K562 (cell line): Measurements from ENCODE around the gene SIRT3. TPM values are rescaled to one million over a fixed set of nuclear protein-coding genes. Genes with fewer than 3 reads are reported as not detected.
A peak's percentile ranks its signal among the peaks of the same experiment; 100 is the strongest.

Source experiments
- BRD4 ChIP-seq: fragments of 200-600 bp; sonication (generic); IDR thresholded peaks from 2 replicates; pipeline ENCODE4 v1.6.1; 2017; ENCODE audit warnings: inconsistent platforms
- ELF1 ChIP-seq: fragments of 200-800 bp; sonication (Bioruptor generic); IDR thresholded peaks from 2 replicates; pipeline ENCODE4 v1.6.1; 2016; ENCODE audit warnings: missing genetic modification characterization, missing compliant biosample characterization
- ELK1 ChIP-seq: sonication (generic); formaldehyde crosslinking; IDR thresholded peaks from 2 replicates; pipeline ENCODE4 v1.8.1; 2022; ENCODE audit warnings: missing genetic modification reagents
- GATAD2B ChIP-seq: fragments of 450-650 bp; IDR thresholded peaks from 2 replicates; pipeline ENCODE4 v1.6.1; 2017; ENCODE audit warnings: mild to moderate bottlenecking, borderline replicate concordance
- GTF2A2 ChIP-seq: IDR thresholded peaks from 2 replicates; pipeline ENCODE4 v1.6.1; 2016; ENCODE audit warnings: mild to moderate bottlenecking, missing genetic modification characterization, missing compliant biosample characterization
- ILF3 ChIP-seq: fragments of 450-650 bp; IDR thresholded peaks from 2 replicates; pipeline ENCODE4 v1.6.1; 2018; ENCODE audit warnings: antibody characterized with exemption, mild to moderate bottlenecking, moderate library complexity, borderline replicate concordance
- JUND ChIP-seq, 2 experiments: IDR thresholded peaks; 2 replicates in 1 of 2; 3 replicates in 1 of 2; pipeline ENCODE4 v1.6.1; 2011; ENCODE audit warnings: borderline replicate concordance in 2 of 2, low read depth in 2 of 2, low read length in 2 of 2, improper control_type of control experiment in 1 of 2, missing biosample characterization in 1 of 2, missing genetic modification characterization in 1 of 2, missing genetic modification reagents in 1 of 2
- POLR2AphosphoS5 ChIP-seq: IDR thresholded peaks from 2 replicates; pipeline ENCODE4 v1.6.1; 2011; ENCODE audit warnings: mild to moderate bottlenecking, low read depth, low read length, moderate library complexity; ENCODE audit not compliant: control insufficient read depth, insufficient read depth
- PREB ChIP-seq: sonication (generic); formaldehyde crosslinking; IDR thresholded peaks from 2 replicates; pipeline ENCODE4 v1.8.1; 2023; ENCODE audit warnings: mild to moderate bottlenecking, missing genetic modification reagents
- ZBTB11 ChIP-seq, 3 experiments: fragments of 200-800 bp in 1 of 3; fragments of 250-450 bp in 1 of 3; fragments of 450-650 bp in 1 of 3; sonication (Bioruptor Pico) in 1 of 3; sonication (Bioruptor generic) in 1 of 3; formaldehyde crosslinking in 1 of 3; IDR thresholded peaks; 2 replicates each; pipeline versions ENCODE4 v1.6.1 to v1.8.0; 2016 to 2022; ENCODE audit warnings: mild to moderate bottlenecking in 2 of 3, missing genetic modification characterization in 2 of 3, missing compliant biosample characterization in 1 of 3, moderate library complexity in 1 of 3
- ZHX1 ChIP-seq: fragments of 150-350 bp; conservative IDR thresholded peaks from 2 replicates; pipeline ENCODE4 v1.6.1; 2014; ENCODE audit warnings: low read length
- ZNF140 ChIP-seq: fragments of 250-450 bp; sonication (Bioruptor Pico); IDR thresholded peaks from 2 replicates; pipeline ENCODE4 v1.8.0; 2021; ENCODE audit warnings: moderate library complexity, mild to moderate bottlenecking, inconsistent platforms
- ZNF239 ChIP-seq: fragments of 250-450 bp; sonication (Bioruptor Pico); IDR thresholded peaks from 2 replicates; pipeline ENCODE4 v1.4.0; 2020; ENCODE audit warnings: mild to moderate bottlenecking
- ZNF282 ChIP-seq: sonication (generic); formaldehyde crosslinking; IDR thresholded peaks from 2 replicates; pipeline ENCODE4 v1.8.1; 2023; ENCODE audit warnings: missing genetic modification reagents
- ZNF41 ChIP-seq: fragments of 250-450 bp; sonication (Bioruptor Pico); conservative IDR thresholded peaks from 2 replicates; pipeline ENCODE4 v1.4.0; 2020; ENCODE audit warnings: mild to moderate bottlenecking
- ZNF445 ChIP-seq: fragments of 250-450 bp; sonication (Bioruptor Pico); IDR thresholded peaks from 2 replicates; pipeline ENCODE4 v1.4.0; 2020; ENCODE audit warnings: low read depth, mild to moderate bottlenecking, moderate library complexity
- ZNF583 ChIP-seq: fragments of 250-450 bp; sonication (Bioruptor Pico); IDR thresholded peaks from 2 replicates; pipeline ENCODE4 v1.4.0; 2020
- ZZZ3 ChIP-seq: fragments of 450-650 bp; IDR thresholded peaks from 2 replicates; pipeline ENCODE4 v1.6.1; 2016; ENCODE audit warnings: antibody characterized with exemption, mild to moderate bottlenecking, moderate library complexity
- polyA plus RNA-seq, 8 experiments: library from polyadenylated mRNA; depleted of rRNA in 4 of 8; stranded (reverse) in 5 of 8; unstranded in 3 of 8; fragments of >200 nt; fragmentation: Nextera tagmentation in 2 of 8; fragmentation: Illumina TruSeq in 1 of 8; extraction: Ambion mirVana in 2 of 8; extraction: Trizol in 1 of 8; gene quantifications; 2 replicates each; pipeline versions ENCODE4 v1.2.1 to v1.2.3, GENCODE V29; 2011 to 2014; ENCODE audit warnings: inconsistent platforms in 1 of 8, missing spikeins in 1 of 8
- total RNA-seq, 7 experiments: library from RNA; depleted of rRNA in 6 of 7; stranded (reverse); fragments of >200 nt in 6 of 7; fragmentation: Illumina TruSeq in 2 of 7; extraction: Trizol in 2 of 7; gene quantifications; 2 replicates each; pipeline versions ENCODE4 v1.2.1 to v1.2.3, GENCODE V29; 2011 to 2021; ENCODE audit warnings: low replicate concordance in 1 of 7

Gene SIRT3
- total and polyA plus RNA-seq, 9 of the 15 experiments (the other 6 are each of a cell fraction or from before 2014, with no cell fraction given): 1.9 to 27.5 (median 14.5) TPM

- TF ChIP-seq JUND (IDR thresholded peaks at IDR 0.05; ENCODE audit: borderline replicate concordance, low read depth, low read length) (0 out of 2 replicates have a peak, but pooled peaks have one; percentile 23), JUND (tag; IDR thresholded peaks at IDR 0.05; ENCODE audit: borderline replicate concordance, low read depth, low read length) (no peak), GATAD2B (no peak), ELF1 (tag) (no peak), ZZZ3 (no peak; the same call in 1 of the 2 replicates), ZBTB11 (CRISPR knock-in tag; IDR thresholded peaks at IDR 0.05) (peak in 1 of 3 experiments; percentile 98; a peak in 2 of 6 replicates), POLR2AphosphoS5 (peak; percentile 59; the same call in 1 of the 2 replicates), ZNF41 (no peak), ZNF583 (CRISPR knock-in tag) (no peak), ZNF239 (CRISPR knock-in tag) (no peak), GTF2A2 (tag) (no peak), ZNF445 (CRISPR knock-in tag) (no peak), PREB (CRISPR knock-in tag) (no peak), ILF3 (no peak), ZNF140 (CRISPR knock-in tag) (no peak), ZHX1 (no peak), BRD4 (peak; percentile 45; the same call in 1 of the 2 replicates), ELK1 (no peak), ZNF282 (no peak)
Measured at GRCh38 chr11:235997-236773, at the start of gene SIRT3 (continued).
